ENCODE data around the gene CD151. TPM values are rescaled to one million over a fixed set of nuclear protein-coding genes. Genes with fewer than 3 reads are reported as not detected.

Gene CD151
- total RNA-seq, 1 experiment from 2014 or later, result 296 TPM

- no peak for TF ChIP-seq SIN3A (IDR thresholded peaks at IDR 0.05; ENCODE audit: low read depth)
- no peak for TF ChIP-seq EGR1 (IDR thresholded peaks at IDR 0.05; ENCODE audit: low read depth)
- no peak for TF ChIP-seq FOSL1 (IDR thresholded peaks at IDR 0.05; ENCODE audit: low read depth)
- no peak for TF ChIP-seq CTCF (IDR thresholded peaks at IDR 0.05 in 2 of 3, conservative IDR thresholded peaks at IDR 0.05 in 1 of 3; ENCODE audit: borderline replicate concordance in 1 of 3, insufficient read depth in 1 of 3, low read depth in 2 of 3, low read length in 2 of 3)
- no peak for TF ChIP-seq SRF (IDR thresholded peaks at IDR 0.05; ENCODE audit: low read depth)
- TF ChIP-seq TCF7L2 (IDR thresholded peaks at IDR 0.05; ENCODE audit: borderline replicate concordance, extremely low read depth, insufficient read depth, insufficient read length), result no peak
- no peak for TF ChIP-seq ELF1 (IDR thresholded peaks at IDR 0.05; ENCODE audit: borderline replicate concordance, low read depth)
- TF ChIP-seq EZH2 (IDR thresholded peaks at IDR 0.05), result no peak
- no peak for TF ChIP-seq ATF3 (IDR thresholded peaks at IDR 0.05)
- no peak for TF ChIP-seq JUND (IDR thresholded peaks at IDR 0.05)
- TF ChIP-seq MAX (IDR thresholded peaks at IDR 0.05), result no peak
- no peak for TF ChIP-seq EZH2phosphoT487 (IDR thresholded peaks at IDR 0.05; ENCODE audit: borderline replicate concordance)
- no peak for TF ChIP-seq CBX3 (IDR thresholded peaks at IDR 0.05; ENCODE audit: low read depth)
- no peak for TF ChIP-seq ZNF274 (IDR thresholded peaks at IDR 0.05; ENCODE audit: low read depth, low read length)
- TF ChIP-seq POLR2AphosphoS5 (IDR thresholded peaks at IDR 0.05; ENCODE audit: low read depth, low read length), result no peak
- TF ChIP-seq POLR2A (IDR thresholded peaks at IDR 0.05; ENCODE audit: borderline replicate concordance, extremely low read depth, insufficient read depth, insufficient read length), result no peak
- no peak for TF ChIP-seq CEBPB (IDR thresholded peaks at IDR 0.05; ENCODE audit: low read depth)
- TF ChIP-seq YY1 (IDR thresholded peaks at IDR 0.05; ENCODE audit: extremely low read depth, insufficient replicate concordance, low read depth, low read length), result no peak
- TF ChIP-seq REST (IDR thresholded peaks at IDR 0.05; ENCODE audit: low read depth), result no peak
- H3K27me3 ChIP-seq (ENCODE audit: insufficient read depth, low read length), result no peaks in the 10 kb centered on the region
- no peak overlapping the region for H3K9ac ChIP-seq (ENCODE audit: low read length)
- H3K4me2 ChIP-seq (ENCODE audit: low read length), result no peak overlapping the region
- no TSS peak for BruUV-seq (replicated peaks)
- H3K4me3 ChIP-seq (replicated peaks in 1 of 2; ENCODE audit: low read depth in 1 of 2, low read length in 2 of 2), result no peak overlapping the region
- H3K9me2 ChIP-seq (ENCODE audit: insufficient read depth), result no peaks in the 10 kb centered on the region
- no peak overlapping the region; the same call in 1 of the 2 replicates for H3K27ac ChIP-seq (ENCODE audit: low read depth, low read length)
- peaks cover 26% of the 10 kb centered on the region for H3K79me2 ChIP-seq (ENCODE audit: insufficient read depth, low read length)
- intact Hi-C loops (cut with micrococcal nuclease), result no loop called here
- ATAC-seq (no peak), DNase-seq (ENCODE audit: low read depth, low spot score) (no peak)
- H2AFZ ChIP-seq (ENCODE audit: low read depth, low read length, poor library complexity, severe bottlenecking), result no peak overlapping the region
- ChIA-PET POLR2A (no interaction called here), CTCF (interaction anchor here (0.8 kb wide), 1 partner anchor 8 kb away, joined by 3 read pairs; the partner anchor contains the start of gene RPLP2), RAD21 (ENCODE audit: low non-redundant PET in 1 of 2, low total read pairs in 2 of 2, uncharacterized antibody in 2 of 2, unreplicated experiment in 2 of 2) (no interaction called here)
- H3K4me1 ChIP-seq (ENCODE audit: control insufficient read depth in 1 of 2, insufficient read depth in 2 of 2, low read length in 2 of 2), result peaks cover 29 to 40% of the 10 kb centered on the region in 2 experiments
- no peaks in the 10 kb centered on the region for H3K9me3 ChIP-seq (ENCODE audit: control insufficient read depth in 1 of 2, insufficient read depth in 1 of 2, low read depth in 1 of 2, low read length in 2 of 2)
- H3K36me3 ChIP-seq (ENCODE audit: control insufficient read depth in 1 of 2, insufficient read depth in 2 of 2, low read length in 2 of 2), result peaks cover 0 to 9% of the 10 kb centered on the region in 2 experiments; a peak in 1 of 4 replicates
- H4K20me1 ChIP-seq (ENCODE audit: insufficient read depth), result no peaks in the 10 kb centered on the region
Measured at GRCh38 chr11:801097-801780, 31.5 kb upstream of the CD151 start.
